Measurements from ENCODE around the gene KRT80. TPM values are rescaled to one million over a fixed set of nuclear protein-coding genes. Genes with fewer than 3 reads are reported as not detected.

The KRT80 gene
- total RNA-seq, 2 experiments from 2014 or later = not detected

DNA sequence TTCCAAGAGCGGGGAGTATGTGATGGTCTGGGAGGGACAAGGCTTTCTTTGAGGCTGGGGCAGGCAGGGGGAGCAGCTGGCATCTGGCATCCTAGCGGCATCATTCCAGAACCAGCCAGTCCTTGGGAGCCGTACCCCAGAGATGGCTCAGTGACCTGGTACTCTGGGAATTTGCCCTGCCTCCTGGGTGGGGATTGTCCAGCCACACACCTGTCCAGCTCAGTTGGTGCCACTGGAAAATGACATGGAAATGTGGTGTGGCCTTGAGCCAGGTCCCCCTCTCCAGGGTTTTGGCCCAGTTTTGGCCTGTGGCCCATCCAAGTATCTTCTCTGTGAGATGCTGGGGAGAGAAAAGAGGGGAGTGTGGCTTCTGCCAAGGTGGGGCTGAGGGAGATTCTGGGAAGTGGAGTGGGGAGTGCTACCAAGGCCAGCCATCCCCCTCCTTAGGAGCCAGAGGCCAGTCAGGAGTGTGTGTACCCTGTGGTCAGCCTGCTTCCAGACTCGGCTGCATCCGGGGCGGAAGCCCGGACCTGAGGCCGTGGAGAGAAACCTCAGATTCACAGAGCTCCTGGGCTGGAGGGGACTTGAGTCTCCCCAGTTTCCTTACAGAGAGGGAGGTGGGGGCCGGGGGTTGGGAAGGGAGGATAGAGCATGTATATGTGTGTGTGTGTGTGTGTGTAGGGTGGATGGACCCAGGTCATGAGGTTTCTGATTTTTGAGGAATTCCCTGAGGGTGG lies 14.7 kb upstream of the KRT80 start:
- TF ChIP-seq, protein P1, sequence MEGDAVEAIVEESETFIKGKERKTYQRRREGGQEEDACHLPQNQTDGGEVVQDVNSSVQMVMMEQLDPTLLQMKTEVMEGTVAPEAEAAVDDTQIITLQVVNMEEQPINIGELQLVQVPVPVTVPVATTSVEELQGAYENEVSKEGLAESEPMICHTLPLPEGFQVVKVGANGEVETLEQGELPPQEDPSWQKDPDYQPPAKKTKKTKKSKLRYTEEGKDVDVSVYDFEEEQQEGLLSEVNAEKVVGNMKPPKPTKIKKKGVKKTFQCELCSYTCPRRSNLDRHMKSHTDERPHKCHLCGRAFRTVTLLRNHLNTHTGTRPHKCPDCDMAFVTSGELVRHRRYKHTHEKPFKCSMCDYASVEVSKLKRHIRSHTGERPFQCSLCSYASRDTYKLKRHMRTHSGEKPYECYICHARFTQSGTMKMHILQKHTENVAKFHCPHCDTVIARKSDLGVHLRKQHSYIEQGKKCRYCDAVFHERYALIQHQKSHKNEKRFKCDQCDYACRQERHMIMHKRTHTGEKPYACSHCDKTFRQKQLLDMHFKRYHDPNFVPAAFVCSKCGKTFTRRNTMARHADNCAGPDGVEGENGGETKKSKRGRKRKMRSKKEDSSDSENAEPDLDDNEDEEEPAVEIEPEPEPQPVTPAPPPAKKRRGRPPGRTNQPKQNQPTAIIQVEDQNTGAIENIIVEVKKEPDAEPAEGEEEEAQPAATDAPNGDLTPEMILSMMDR (IDR thresholded peaks at IDR 0.05) = no peak
- POLR2A ChIA-PET = no interaction called here
- no peak overlapping the region for H3K27ac Mint-ChIP-seq
- intact Hi-C loops (cut with DNase I, micrococcal nuclease) = no loop called here
- no peaks in the 10 kb centered on the region for H3K4me1 Mint-ChIP-seq (ENCODE audit: low read depth)
- no peak overlapping the region for H3K27ac ChIP-seq (ENCODE audit: low read depth in 1 of 2, low read length in 2 of 2)
- DNase-seq = no peak
- H3K4me3 Mint-ChIP-seq = no peak overlapping the region
- H3K27me3 ChIP-seq (ENCODE audit: control insufficient read depth in 1 of 2, insufficient read depth in 2 of 2, low read length in 2 of 2) = peaks cover 0 to 6% of the 10 kb centered on the region in 2 experiments
- CTCF ChIA-PET = no interaction called here
- no peaks in the 10 kb centered on the region for H3K36me3 Mint-ChIP-seq (ENCODE audit: low read depth)
- no peaks in the 10 kb centered on the region for H3K36me3 ChIP-seq (ENCODE audit: insufficient read depth, low read length)
- no peak overlapping the region for H3K4me3 ChIP-seq (ENCODE audit: low read length)
- peaks cover 4% of the 10 kb centered on the region for H3K4me1 ChIP-seq (ENCODE audit: insufficient read depth, low read length)
- peaks cover 18% of the 10 kb centered on the region for H3K27me3 Mint-ChIP-seq
- no peak for ATAC-seq (ENCODE audit: poor library complexity)
- H3K9me3 Mint-ChIP-seq = no peaks in the 10 kb centered on the region
- no peaks in the 10 kb centered on the region for H3K9me3 ChIP-seq (ENCODE audit: control insufficient read depth in 1 of 2, insufficient read depth in 1 of 2, low read length in 2 of 2)

DNA sequence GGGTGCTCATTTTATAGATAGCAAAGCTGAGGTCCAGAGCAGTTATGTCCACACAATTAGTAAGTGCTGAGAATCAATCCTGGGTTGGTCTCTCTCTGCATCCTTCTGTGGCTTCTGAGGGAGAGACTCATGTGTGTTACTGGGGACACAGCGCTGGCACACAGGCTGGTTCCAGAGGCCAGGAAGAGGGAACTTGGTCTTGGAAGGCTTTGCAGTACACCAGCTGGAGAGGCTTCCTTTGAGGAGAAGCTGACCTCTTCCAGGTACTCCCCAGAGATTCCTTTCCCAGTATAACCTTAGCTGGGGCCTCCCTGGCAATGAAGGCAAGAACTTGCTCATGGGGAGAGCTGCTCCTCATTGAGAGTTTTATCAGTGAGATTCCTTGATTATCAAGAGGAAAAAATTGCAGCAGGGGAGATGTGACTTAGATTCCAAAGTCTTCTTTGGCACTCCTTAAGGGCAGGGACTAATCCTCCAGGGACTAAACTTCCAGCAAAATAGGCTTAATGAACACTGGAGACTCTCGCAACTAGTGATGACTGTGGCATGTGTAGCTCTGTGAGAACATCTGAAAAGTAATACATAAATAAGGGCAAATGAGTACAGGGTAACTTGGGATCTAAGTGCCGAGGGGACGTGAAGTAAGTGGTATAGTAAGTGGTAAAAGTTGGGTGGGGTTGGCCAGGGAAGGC lies 13.9 kb upstream of the KRT80 start:
- H3K4me1 ChIP-seq (ENCODE audit: insufficient read depth, low read length) = peaks cover 4% of the 10 kb centered on the region
- Mint-ChIP-seq H3K4me1 (ENCODE audit: low read depth) (no peaks in the 10 kb centered on the region), H3K9me3 (no peaks in the 10 kb centered on the region), H3K27me3 (peaks cover 21% of the 10 kb centered on the region), H3K4me3 (no peak overlapping the region), H3K36me3 (ENCODE audit: low read depth) (no peaks in the 10 kb centered on the region), H3K27ac (no peak overlapping the region)
- H3K27ac ChIP-seq (ENCODE audit: low read depth in 1 of 2, low read length in 2 of 2) = no peak overlapping the region
- POLR2A ChIA-PET = no interaction called here
- peaks cover 0 to 10% of the 10 kb centered on the region in 2 experiments for H3K27me3 ChIP-seq (ENCODE audit: control insufficient read depth in 1 of 2, insufficient read depth in 2 of 2, low read length in 2 of 2)
- TF ChIP-seq, protein P1 (IDR thresholded peaks at IDR 0.05) = no peak
- DNase-seq (no peak), ATAC-seq (ENCODE audit: poor library complexity) (no peak)
- CTCF ChIA-PET = no interaction called here
- no peaks in the 10 kb centered on the region for H3K36me3 ChIP-seq (ENCODE audit: insufficient read depth, low read length)
- intact Hi-C loops (cut with DNase I, micrococcal nuclease) = no loop called here
- no peak overlapping the region for H3K4me3 ChIP-seq (ENCODE audit: low read length)
- no peaks in the 10 kb centered on the region for H3K9me3 ChIP-seq (ENCODE audit: control insufficient read depth in 1 of 2, insufficient read depth in 1 of 2, low read length in 2 of 2)

DNA sequence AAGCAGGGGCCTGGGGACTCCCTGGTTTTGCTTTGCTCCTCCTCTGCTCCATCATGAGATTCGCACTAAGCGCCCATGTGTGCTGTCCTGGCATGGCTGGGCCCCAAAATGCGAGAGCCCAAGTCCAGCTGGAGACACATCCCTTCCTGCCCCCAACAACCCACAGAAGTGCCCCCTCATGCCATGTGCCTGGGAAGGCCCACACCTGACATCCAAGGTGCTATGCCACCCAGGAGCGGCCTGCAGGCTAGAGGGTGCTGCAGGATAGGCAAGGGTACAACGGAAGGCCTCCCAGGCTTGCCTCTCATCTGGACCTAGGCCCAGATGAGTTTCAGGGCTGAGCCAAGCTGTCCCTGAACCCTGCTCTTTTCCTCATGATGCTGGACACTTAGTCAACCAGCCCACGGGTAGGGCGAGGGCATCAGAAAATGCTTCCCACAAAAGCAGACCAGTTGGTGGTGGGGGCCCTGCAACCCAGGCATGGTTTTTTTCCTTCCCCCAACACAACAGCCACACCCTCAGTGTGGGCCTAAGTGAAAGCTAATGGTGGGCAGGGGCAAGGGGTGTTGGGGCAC lies 13.2 kb upstream of the KRT80 start:
- no peak overlapping the region for H3K27ac ChIP-seq (ENCODE audit: low read depth in 1 of 2, low read length in 2 of 2)
- CTCF ChIA-PET = no interaction called here

More for the DNA sequence above, 13.2 kb upstream of the KRT80 start:
- no peaks in the 10 kb centered on the region for H3K36me3 Mint-ChIP-seq (ENCODE audit: low read depth)
- H3K9me3 Mint-ChIP-seq = no peaks in the 10 kb centered on the region
- no peak overlapping the region for H3K4me3 Mint-ChIP-seq
- peaks cover 24% of the 10 kb centered on the region for H3K27me3 Mint-ChIP-seq
- intact Hi-C loops (cut with DNase I, micrococcal nuclease) = no loop called here
- Histone ChIP-seq H3K4me3 (ENCODE audit: low read length) (no peak overlapping the region), H3K27me3 (ENCODE audit: control insufficient read depth in 1 of 2, insufficient read depth in 2 of 2, low read length in 2 of 2) (peaks cover 0 to 10% of the 10 kb centered on the region in 2 experiments), H3K36me3 (ENCODE audit: insufficient read depth, low read length) (no peaks in the 10 kb centered on the region), H3K4me1 (ENCODE audit: insufficient read depth, low read length) (peaks cover 4% of the 10 kb centered on the region), H3K9me3 (ENCODE audit: control insufficient read depth in 1 of 2, insufficient read depth in 1 of 2, low read length in 2 of 2) (no peaks in the 10 kb centered on the region)
- POLR2A ChIA-PET = no interaction called here
- ATAC-seq (ENCODE audit: poor library complexity) = no peak
- no peak overlapping the region for H3K27ac Mint-ChIP-seq
- DNase-seq = no peak
- H3K4me1 Mint-ChIP-seq (ENCODE audit: low read depth) = no peaks in the 10 kb centered on the region
- TF ChIP-seq, protein P1 (IDR thresholded peaks at IDR 0.05) = no peak
